Measurements from ENCODE around the gene ZFAND3.

The ZFAND3 gene

GRCh38 chr6:38085031-38085430 lies 265.5 kb downstream of the ZFAND3 start:
- no peaks in the 10 kb centered on the region for H4K20me1 ChIP-seq (ENCODE audit: insufficient read depth, low read length)
- no peaks in the 10 kb centered on the region for H3F3A ChIP-seq (ENCODE audit: insufficient read depth, low read length)
- no peak overlapping the region for H3K4me3 ChIP-seq (ENCODE audit: low read length)
- H2AFZ ChIP-seq (ENCODE audit: low read length), result no peak overlapping the region
- H3K27ac ChIP-seq (ENCODE audit: low read length), result no peak overlapping the region
- H3K4me1 ChIP-seq (ENCODE audit: low read length), result no peaks in the 10 kb centered on the region
- H3K9ac ChIP-seq (ENCODE audit: low read length), result no peak overlapping the region
- TF ChIP-seq, protein P1, sequence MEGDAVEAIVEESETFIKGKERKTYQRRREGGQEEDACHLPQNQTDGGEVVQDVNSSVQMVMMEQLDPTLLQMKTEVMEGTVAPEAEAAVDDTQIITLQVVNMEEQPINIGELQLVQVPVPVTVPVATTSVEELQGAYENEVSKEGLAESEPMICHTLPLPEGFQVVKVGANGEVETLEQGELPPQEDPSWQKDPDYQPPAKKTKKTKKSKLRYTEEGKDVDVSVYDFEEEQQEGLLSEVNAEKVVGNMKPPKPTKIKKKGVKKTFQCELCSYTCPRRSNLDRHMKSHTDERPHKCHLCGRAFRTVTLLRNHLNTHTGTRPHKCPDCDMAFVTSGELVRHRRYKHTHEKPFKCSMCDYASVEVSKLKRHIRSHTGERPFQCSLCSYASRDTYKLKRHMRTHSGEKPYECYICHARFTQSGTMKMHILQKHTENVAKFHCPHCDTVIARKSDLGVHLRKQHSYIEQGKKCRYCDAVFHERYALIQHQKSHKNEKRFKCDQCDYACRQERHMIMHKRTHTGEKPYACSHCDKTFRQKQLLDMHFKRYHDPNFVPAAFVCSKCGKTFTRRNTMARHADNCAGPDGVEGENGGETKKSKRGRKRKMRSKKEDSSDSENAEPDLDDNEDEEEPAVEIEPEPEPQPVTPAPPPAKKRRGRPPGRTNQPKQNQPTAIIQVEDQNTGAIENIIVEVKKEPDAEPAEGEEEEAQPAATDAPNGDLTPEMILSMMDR (IDR thresholded peaks at IDR 0.05; ENCODE audit: low read length), result no peak
- no peak for TF ChIP-seq EZH2phosphoT487 (IDR thresholded peaks at IDR 0.05; ENCODE audit: low read length)
- TF ChIP-seq EZH2 (optimal IDR thresholded peaks at IDR 0.05; ENCODE audit: low read depth, low read length), result no peak
- H3K9me3 ChIP-seq (replicated peaks; ENCODE audit: insufficient read depth, low read length), result no peaks in the 10 kb centered on the region; the same call in 1 of the 2 replicates
- no peak for DNase-seq
- no peaks in the 10 kb centered on the region for H3K79me2 ChIP-seq (ENCODE audit: low read length)
- H3K36me3 ChIP-seq (replicated peaks; ENCODE audit: insufficient read depth, low read length), result no peaks in the 10 kb centered on the region
- H3K27me3 ChIP-seq (replicated peaks; ENCODE audit: insufficient read depth, low read length), result no peaks in the 10 kb centered on the region
- H3K4me2 ChIP-seq (ENCODE audit: low read depth, low read length), result no peak overlapping the region
- no peaks in the 10 kb centered on the region for H3K9me2 ChIP-seq (replicated peaks; ENCODE audit: insufficient read depth, low read length)

GRCh38 chr6:38086346-38086745 lies 266.8 kb downstream of the ZFAND3 start:
- Histone ChIP-seq H3K36me3 (replicated peaks; ENCODE audit: insufficient read depth, low read length) (no peaks in the 10 kb centered on the region), H3K4me3 (ENCODE audit: low read length) (no peak overlapping the region), H3K9me3 (replicated peaks; ENCODE audit: insufficient read depth, low read length) (no peaks in the 10 kb centered on the region; the same call in 1 of the 2 replicates), H3K79me2 (ENCODE audit: low read length) (no peaks in the 10 kb centered on the region), H3K4me2 (ENCODE audit: low read depth, low read length) (no peak overlapping the region), H3K27me3 (replicated peaks; ENCODE audit: insufficient read depth, low read length) (no peaks in the 10 kb centered on the region), H3K9ac (ENCODE audit: low read length) (no peak overlapping the region), H2AFZ (ENCODE audit: low read length) (no peak overlapping the region), H3K4me1 (ENCODE audit: low read length) (no peaks in the 10 kb centered on the region), H3F3A (ENCODE audit: insufficient read depth, low read length) (no peaks in the 10 kb centered on the region), H3K27ac (ENCODE audit: low read length) (no peak overlapping the region), H3K9me2 (replicated peaks; ENCODE audit: insufficient read depth, low read length) (no peaks in the 10 kb centered on the region), H4K20me1 (ENCODE audit: insufficient read depth, low read length) (no peaks in the 10 kb centered on the region)
- DNase-seq, result no peak
- TF ChIP-seq EZH2phosphoT487 (IDR thresholded peaks at IDR 0.05; ENCODE audit: low read length) (no peak), EZH2 (optimal IDR thresholded peaks at IDR 0.05; ENCODE audit: low read depth, low read length) (no peak)
- TF ChIP-seq, protein P1 (IDR thresholded peaks at IDR 0.05; ENCODE audit: low read length), result no peak

DNA sequence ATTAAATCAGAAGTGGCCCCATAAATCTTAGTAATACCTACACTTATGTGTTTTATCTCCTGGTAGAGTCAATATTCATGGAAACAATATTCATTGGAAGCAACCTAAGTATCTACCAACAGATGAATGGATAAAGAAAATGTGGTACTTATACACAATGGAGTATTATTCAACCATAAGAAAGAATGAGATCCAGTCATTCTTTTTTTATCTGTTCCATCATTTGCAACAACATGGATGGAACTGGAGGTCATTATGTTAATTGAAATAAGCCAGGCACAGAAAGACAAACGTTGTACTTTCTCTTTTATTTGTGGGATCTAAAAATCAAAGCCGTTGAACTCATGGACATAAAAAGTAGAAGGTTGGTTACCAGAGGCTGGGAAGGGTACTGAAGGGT lies 268.5 kb downstream of the ZFAND3 start:
- no peaks in the 10 kb centered on the region for H3K9me3 ChIP-seq (replicated peaks; ENCODE audit: insufficient read depth, low read length)
- H4K20me1 ChIP-seq (ENCODE audit: insufficient read depth, low read length), result no peaks in the 10 kb centered on the region
- no peaks in the 10 kb centered on the region for H3K4me1 ChIP-seq (ENCODE audit: low read length)
- TF ChIP-seq, protein P1 (IDR thresholded peaks at IDR 0.05; ENCODE audit: low read length), result no peak
- TF ChIP-seq EZH2phosphoT487 (IDR thresholded peaks at IDR 0.05; ENCODE audit: low read length) (no peak), EZH2 (optimal IDR thresholded peaks at IDR 0.05; ENCODE audit: low read depth, low read length) (no peak)
- no peak overlapping the region for H2AFZ ChIP-seq (ENCODE audit: low read length)
- no peak overlapping the region for H3K27ac ChIP-seq (ENCODE audit: low read length)
- no peaks in the 10 kb centered on the region for H3K79me2 ChIP-seq (ENCODE audit: low read length)
- no peak overlapping the region for H3K4me2 ChIP-seq (ENCODE audit: low read depth, low read length)
- H3K27me3 ChIP-seq (replicated peaks; ENCODE audit: insufficient read depth, low read length), result no peaks in the 10 kb centered on the region
- no peaks in the 10 kb centered on the region for H3K9me2 ChIP-seq (replicated peaks; ENCODE audit: insufficient read depth, low read length)
- H3K9ac ChIP-seq (ENCODE audit: low read length), result no peak overlapping the region
- no peaks in the 10 kb centered on the region for H3F3A ChIP-seq (ENCODE audit: insufficient read depth, low read length)
- no peaks in the 10 kb centered on the region for H3K36me3 ChIP-seq (replicated peaks; ENCODE audit: insufficient read depth, low read length)
- H3K4me3 ChIP-seq (ENCODE audit: low read length), result no peak overlapping the region
- DNase-seq, result no peak
